ENCODE measurements around the gene YTHDC2. TPM values are rescaled to one million over a fixed set of nuclear protein-coding genes. Genes with fewer than 3 reads are reported as not detected.
"Not testable (repeated sequence)": the region's sequence is repeated elsewhere in the genome, so short reads cannot be mapped to it uniquely, and the experiment has no call there.

Gene YTHDC2
- total RNA-seq, 1 donor = 28.1 TPM

DNA sequence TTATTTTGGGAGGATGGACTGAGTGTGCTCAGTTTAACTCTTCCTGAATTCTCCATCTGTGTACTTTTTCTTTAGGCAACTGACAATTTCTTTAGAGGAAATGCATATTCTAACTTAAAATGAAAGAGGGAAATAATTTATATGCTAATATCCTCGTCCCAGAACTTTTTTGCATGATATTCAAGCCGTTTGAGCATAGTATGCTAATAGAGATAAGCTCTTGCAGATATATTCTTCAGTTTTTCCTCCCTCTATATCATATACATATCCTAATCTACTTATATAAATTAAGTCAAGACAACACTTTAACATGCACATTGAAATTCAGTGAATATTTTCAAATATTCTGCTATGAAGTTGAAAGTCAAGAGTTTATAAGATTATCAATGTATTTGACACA lies 84.7 kb downstream of the YTHDC2 start:
- TF ChIP-seq CTCF (IDR thresholded peaks at IDR 0.05; ENCODE audit: insufficient read depth, low read length) = no peak
- no peak for DNase-seq (ENCODE audit: low read depth)
- no peak overlapping the region for H3K4me3 ChIP-seq (ENCODE audit: low read depth, low read length)

DNA sequence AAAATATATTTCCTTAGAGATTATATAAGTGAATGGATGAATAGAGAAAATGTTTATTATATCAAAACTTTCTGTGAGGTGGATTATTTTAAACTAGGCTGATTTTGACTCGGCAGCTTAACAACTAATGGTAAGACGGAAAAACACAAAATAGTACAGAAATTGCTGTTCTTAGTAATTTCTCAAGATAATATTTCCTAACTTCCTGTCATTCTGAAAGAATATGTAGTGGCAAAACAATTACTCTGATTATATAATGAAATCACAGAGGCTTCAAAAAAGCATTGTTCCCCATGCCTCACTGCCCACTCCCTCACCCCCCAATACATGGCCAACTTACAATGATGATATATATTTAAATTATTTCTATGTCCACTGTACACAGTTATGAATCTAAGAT lies 85.4 kb downstream of the YTHDC2 start:
- no peak for DNase-seq (ENCODE audit: low read depth)
- no peak for TF ChIP-seq CTCF (IDR thresholded peaks at IDR 0.05; ENCODE audit: insufficient read depth, low read length)
- no peak overlapping the region for H3K4me3 ChIP-seq (ENCODE audit: low read depth, low read length)

GRCh38 chr5:113600255-113600905 lies 86.9 kb downstream of the YTHDC2 start:
- no peak for DNase-seq (ENCODE audit: low read depth)
- no peak overlapping the region for H3K4me3 ChIP-seq (ENCODE audit: low read depth, low read length)
- no peak for TF ChIP-seq CTCF (IDR thresholded peaks at IDR 0.05; ENCODE audit: insufficient read depth, low read length)

DNA sequence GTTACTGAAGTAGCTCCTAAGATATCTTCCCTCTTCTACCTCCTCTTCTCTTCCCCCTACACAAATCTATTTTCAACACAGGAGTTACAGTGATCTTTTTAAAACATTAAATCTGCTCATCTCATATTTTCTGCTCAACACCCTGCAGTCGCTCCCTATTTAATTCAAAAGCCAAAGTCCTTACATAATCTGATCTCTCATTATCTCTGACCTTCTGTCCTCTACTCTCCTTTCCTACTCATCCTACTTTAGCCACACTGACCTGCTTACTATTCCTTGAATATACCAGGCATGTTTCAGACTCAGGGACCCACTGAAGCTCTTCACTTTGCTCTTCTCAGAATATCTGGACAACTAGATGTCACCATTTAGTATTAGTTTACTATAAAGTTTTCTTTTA lies 87.9 kb downstream of the YTHDC2 start:
- no peak overlapping the region for H3K4me3 ChIP-seq (ENCODE audit: low read depth, low read length)
- no peak for TF ChIP-seq CTCF (IDR thresholded peaks at IDR 0.05; ENCODE audit: insufficient read depth, low read length)
- DNase-seq (ENCODE audit: low read depth) = no peak

DNA sequence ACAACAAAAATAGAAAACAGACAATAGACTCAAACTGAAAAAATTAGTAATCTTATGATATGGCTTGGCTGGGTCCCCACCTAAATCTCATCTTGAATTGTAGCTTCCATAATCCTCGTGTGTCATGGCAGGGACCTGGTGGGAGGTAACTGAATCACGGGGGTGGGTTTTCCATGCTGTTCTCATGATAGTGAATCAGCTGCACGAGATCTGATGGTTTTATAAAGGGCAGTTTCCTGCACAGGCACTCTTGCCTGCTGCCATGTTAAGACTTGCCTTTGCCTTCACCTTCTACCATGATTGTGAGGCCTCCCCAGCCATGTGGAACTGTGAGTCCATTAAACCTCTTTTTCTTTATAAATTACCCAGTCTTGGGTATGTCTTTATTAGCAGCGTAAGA lies 89.8 kb downstream of the YTHDC2 start:
- DNase-seq (ENCODE audit: low read depth); H3K4me3 ChIP-seq (ENCODE audit: low read depth, low read length): not testable (repeated sequence)

GRCh38 chr5:113606298-113607134 lies 93.0 kb downstream of the YTHDC2 start:
- peak; percentile 70 for TF ChIP-seq CTCF (IDR thresholded peaks at IDR 0.05; ENCODE audit: insufficient read depth, low read length)
- peak; percentile 71 for DNase-seq (ENCODE audit: low read depth)
- H3K4me3 ChIP-seq (ENCODE audit: low read depth, low read length) = no peak overlapping the region

DNA sequence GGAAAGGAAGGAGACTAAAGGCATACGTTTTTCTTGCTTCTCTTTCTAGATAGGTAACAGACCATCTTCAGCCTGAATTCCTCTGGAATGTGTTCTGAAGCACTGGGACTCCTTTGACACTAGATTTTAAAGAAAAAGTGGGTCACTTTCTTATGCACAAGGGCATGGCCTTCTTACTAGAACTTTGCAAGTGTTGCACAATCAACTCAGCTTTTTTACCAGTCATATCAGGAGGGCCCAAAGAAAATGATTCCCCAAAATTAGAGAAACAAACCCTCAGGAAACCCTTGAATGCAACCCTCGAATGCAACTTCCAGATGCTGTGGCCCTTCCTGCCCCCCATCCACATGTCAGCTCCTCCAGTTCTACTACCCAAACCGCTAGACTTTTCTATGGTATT lies 93.9 kb downstream of the YTHDC2 start:
- no peak for TF ChIP-seq CTCF (IDR thresholded peaks at IDR 0.05; ENCODE audit: insufficient read depth, low read length)
- H3K4me3 ChIP-seq (ENCODE audit: low read depth, low read length) = no peak overlapping the region
- DNase-seq (ENCODE audit: low read depth) = no peak

Measured in fibroblast of the aortic adventitia (primary cell).